Endothelial cell of umbilical vein (primary cell): Measurements from ENCODE around the gene SYNE3. TPM values are rescaled to one million over a fixed set of nuclear protein-coding genes. Genes with fewer than 3 reads are reported as not detected.

Source experiments
- BruUV-seq: library from RNA; stranded (reverse); fragments of 400-500 nt; replicated peaks from 2 replicates; lab custom pipeline; 2021; lab: Mats Ljungman, UMichigan
- CTCF ChIA-PET: fragments of 300-600, 350-600 bp; sonication (Branson Sonifier 250); formaldehyde crosslinking; loops from one replicate; lab custom pipeline; 2021; ENCODE audit warnings: antibody characterized with exemption, inconsistent platforms; lab: Charles Lee
- POLR2A ChIA-PET: fragments of 300-600, 350-600 bp; sonication (Branson Sonifier 250); formaldehyde crosslinking; loops from one replicate; lab custom pipeline; 2021; ENCODE audit warnings: antibody characterized with exemption, inconsistent platforms; lab: Charles Lee
- DNase-seq: peaks from one replicate; pipeline ENCODE4 v3.0.0-alpha.2; 2011; ENCODE audit warnings: low read depth, low spot score
- FAIRE-seq: peaks from 2 replicates; lab custom pipeline; 2011; peaks lifted over from hg19 to GRCh38; lab: Jason Lieb, UNC
- H2AFZ ChIP-seq: 2 replicates; pipeline ENCODE4 v1.6.0; 2012; ENCODE audit warnings: low read depth, low read length, control low read depth, inconsistent platforms
- H3K27ac ChIP-seq: 2 replicates; pipeline ENCODE4 v1.5.1; 2011; ENCODE audit warnings: low read depth, mild to moderate bottlenecking, control low read depth, low read length, moderate library complexity; ENCODE audit not compliant: insufficient read depth
- H3K27me3 ChIP-seq, 2 experiments: 2 replicates each; pipeline versions ENCODE4 v1.6.0 to v1.6.1; 2011; ENCODE audit warnings: low read length in 2 of 2, mixed read lengths in 1 of 2; ENCODE audit not compliant: control insufficient read depth in 2 of 2, insufficient read depth in 2 of 2
- H3K36me3 ChIP-seq, 2 experiments: 2 replicates in 1 of 2; 3 replicates in 1 of 2; pipeline ENCODE4 v1.5.1; 2011; ENCODE audit warnings: low read length in 2 of 2, mild to moderate bottlenecking in 1 of 2, moderate library complexity in 1 of 2; ENCODE audit not compliant: control insufficient read depth in 2 of 2, insufficient read depth in 2 of 2; ENCODE audit errors: extremely low read depth in 1 of 2
- H3K4me1 ChIP-seq: 3 replicates; pipeline ENCODE4 v1.5.1; 2011; ENCODE audit warnings: mild to moderate bottlenecking, low read length; ENCODE audit not compliant: control insufficient read depth, insufficient read depth; ENCODE audit errors: extremely low read depth
- H3K4me2 ChIP-seq: 2 replicates; pipeline ENCODE4 v1.6.1; 2011; ENCODE audit warnings: low read length, control low read depth, mixed read lengths; ENCODE audit not compliant: insufficient read depth
- H3K4me3 ChIP-seq, 3 experiments: fragments of 200-600 bp in 1 of 3; sonication (generic), shearing (Covaris generic) in 1 of 3; replicated peaks in 1 of 3; 2 replicates each; pipeline ENCODE4 v1.5.1; 2011 to 2016; ENCODE audit warnings: control low read depth in 3 of 3, low read length in 3 of 3, mild to moderate bottlenecking in 2 of 3, inconsistent platforms in 1 of 3, low read depth in 1 of 3, moderate library complexity in 1 of 3; ENCODE audit not compliant: insufficient read depth in 1 of 3
- H3K79me2 ChIP-seq: 2 replicates; pipeline ENCODE4 v1.6.0; 2012; ENCODE audit warnings: low read length, inconsistent platforms; ENCODE audit not compliant: control insufficient read depth, insufficient read depth
- H3K9ac ChIP-seq: replicated peaks from 2 replicates; pipeline ENCODE3; 2011; ENCODE audit warnings: low read length, control low read depth; ENCODE audit not compliant: insufficient read depth; ENCODE audit errors: extremely low read depth
- H3K9me1 ChIP-seq: replicated peaks from 3 replicates; pipeline ENCODE4 v1.6.0; 2011; ENCODE audit warnings: mild to moderate bottlenecking, low read length; ENCODE audit not compliant: control insufficient read depth, insufficient read depth; ENCODE audit errors: extremely low read depth
- H3K9me3 ChIP-seq: replicated peaks from 2 replicates; pipeline ENCODE4 v1.5.1; 2012; ENCODE audit warnings: low read length, inconsistent platforms; ENCODE audit not compliant: control insufficient read depth, insufficient read depth
- H4K20me1 ChIP-seq: replicated peaks from 2 replicates; pipeline ENCODE3; 2011; ENCODE audit warnings: mild to moderate bottlenecking, low read length; ENCODE audit not compliant: control insufficient read depth, insufficient read depth; ENCODE audit errors: extremely low read depth
- EZH2 ChIP-seq: IDR thresholded peaks from 2 replicates; pipeline ENCODE4 v1.6.1; 2012; ENCODE audit warnings: borderline replicate concordance, low read depth, mild to moderate bottlenecking, moderate library complexity, low read length, inconsistent platforms; ENCODE audit not compliant: severe bottlenecking
- FOS ChIP-seq: IDR thresholded peaks from 2 replicates; pipeline ENCODE4 v1.6.1; 2011; ENCODE audit warnings: mild to moderate bottlenecking, low read length, moderate library complexity, borderline replicate concordance; ENCODE audit not compliant: insufficient read depth
- GATA2 ChIP-seq: IDR thresholded peaks from 2 replicates; pipeline ENCODE4 v1.7.0; 2011; ENCODE audit warnings: low read depth, mild to moderate bottlenecking, moderate library complexity, mixed read lengths, low read length; ENCODE audit not compliant: insufficient read length, insufficient read depth
- MYC ChIP-seq: IDR thresholded peaks from one replicate; pipeline ENCODE4 v1.6.1; 2011; ENCODE audit warnings: mild to moderate bottlenecking, low read depth, low read length
- POLR2A ChIP-seq: IDR thresholded peaks from 2 replicates; pipeline ENCODE4 v1.6.1; 2012; ENCODE audit warnings: low read depth, mild to moderate bottlenecking, control low read depth, low read length
- dilution Hi-C: fragments of 300-500 bp; cut with MboI; formaldehyde crosslinking; loops from one replicate; pipeline ENCODE4 v1.15.0; 2019; ENCODE audit warnings: low sequenced_read_pairs; ENCODE audit not compliant: extremely low pct_ligation_motif_present
- intact Hi-C: fragments of 100-400 bp; cut with micrococcal nuclease; formaldehyde crosslinking; loops from one replicate; pipeline ENCODE4 v1.10.0; 2022
- polyA plus RNA-seq, 4 experiments: library from polyadenylated mRNA; depleted of rRNA in 3 of 4; stranded (reverse) in 3 of 4; unstranded in 1 of 4; fragments of >200 nt; gene quantifications; 2 replicates each; pipeline versions ENCODE4 v1.2.1 to v1.2.3, GENCODE V29; 2011 to 2012; ENCODE audit warnings: missing spikeins in 1 of 4
- total RNA-seq: library from RNA; stranded (reverse); gene quantifications from 2 replicates; pipeline ENCODE4 v1.2.3, GENCODE V29; 2021
- TF ChIP-seq, protein P1 (sequence below): IDR thresholded peaks from 2 replicates; pipeline ENCODE4 v1.6.1; 2011; ENCODE audit not compliant: insufficient read depth, insufficient read length

Gene SYNE3
- total and polyA plus RNA-seq, 2 donors (not counting 3 experiments of a cell fraction or from before 2014, with no cell fraction given): 3.0 to 18.8 TPM

DNA sequence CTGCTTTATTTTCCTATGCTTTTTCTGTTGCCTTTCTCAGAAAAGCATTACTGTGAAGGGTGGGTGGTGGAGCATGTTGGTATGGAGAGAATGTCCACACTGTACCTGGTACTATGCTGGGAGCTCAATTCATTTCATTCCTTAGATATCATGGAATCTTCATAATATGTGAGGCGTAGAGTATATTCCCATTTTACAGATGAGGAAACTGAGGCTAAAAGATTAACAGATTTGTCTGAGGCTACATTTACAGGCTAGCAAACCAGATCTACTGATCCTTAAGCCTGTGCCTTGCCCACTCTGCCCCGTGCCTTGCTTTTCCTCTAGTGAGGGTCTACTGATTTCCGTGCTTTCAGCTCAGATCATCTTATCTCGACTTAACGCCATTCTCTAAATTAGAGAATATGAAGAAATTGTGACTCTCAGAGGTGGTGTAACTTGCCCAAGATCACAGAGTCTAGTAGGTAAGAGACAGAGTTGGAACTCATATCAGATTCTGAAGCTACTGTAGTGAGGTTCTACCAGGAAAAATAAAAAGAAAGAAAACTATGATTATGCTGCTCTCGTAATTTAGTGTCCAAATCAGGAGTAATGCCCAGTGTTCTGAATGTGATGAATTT, 23.9 kb upstream of the SYNE3 start:
- no TSS peak for BruUV-seq
- TF ChIP-seq POLR2A (no peak), EZH2 (no peak), MYC (no peak)
- Histone ChIP-seq H3K4me1 (peaks cover 19% of the 10 kb centered on the region), H3K4me3 (no peak overlapping the region), H3K4me2 (no peak overlapping the region), H2AFZ (no peak overlapping the region), H3K36me3 (no peaks in the 10 kb centered on the region), H3K9me3 (no peaks in the 10 kb centered on the region), H3K27me3 (no peaks in the 10 kb centered on the region), H3K27ac (no peak overlapping the region), H3K9ac (no peak overlapping the region), H4K20me1 (no peaks in the 10 kb centered on the region), H3K79me2 (peaks cover 75% of the 10 kb centered on the region), H3K9me1 (no peaks in the 10 kb centered on the region)
- DNase-seq (no peak), FAIRE-seq (no peak)
- intact Hi-C loops (no loop called here), dilution Hi-C loops (no loop called here)
- POLR2A ChIA-PET: no interaction called here
- CTCF ChIA-PET: interaction anchor here (1.4 to 3.3 kb wide), 2 partner anchors 13 to 22 kb away, joined by 3 to 10 read pairs; no protein-coding TSS in a partner anchor

DNA sequence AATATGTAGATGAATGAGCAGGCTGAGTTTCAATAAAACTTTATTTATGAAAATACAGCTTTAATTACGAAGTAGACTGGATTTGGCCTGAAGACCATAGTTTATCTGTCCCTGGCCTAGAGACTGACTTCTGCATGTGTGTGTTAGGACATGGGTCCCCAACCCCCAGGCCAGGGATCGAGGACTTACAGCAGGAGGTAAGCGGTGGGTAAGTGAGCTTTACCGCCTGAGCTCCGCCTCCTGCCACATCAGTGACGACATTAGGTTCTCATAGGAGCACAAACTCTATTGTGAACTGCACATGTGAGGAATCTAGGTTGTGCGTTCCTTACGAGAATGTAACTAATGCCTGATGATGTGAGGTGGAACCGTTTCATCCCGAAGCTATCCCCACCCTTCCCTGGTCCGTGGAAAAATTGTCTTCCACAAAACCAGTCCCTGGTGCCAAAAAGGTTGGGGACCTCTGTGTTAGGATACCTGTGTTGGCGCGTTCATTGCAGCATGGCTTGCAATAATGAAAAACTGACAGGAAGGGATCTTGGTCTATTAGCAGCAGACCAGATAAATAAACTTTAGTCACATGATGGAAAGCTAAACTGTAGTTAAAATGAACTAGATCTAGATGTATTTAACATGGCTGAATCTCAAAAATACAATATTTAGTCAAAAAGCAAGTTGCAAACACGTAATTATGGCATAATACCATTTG, 22.5 kb upstream of the SYNE3 start:
- H2AFZ ChIP-seq: no peak overlapping the region
- no peak overlapping the region for H3K4me2 ChIP-seq
- TF ChIP-seq GATA2 (no peak), POLR2A (no peak), EZH2 (no peak), FOS (no peak)
- TF ChIP-seq, protein P1, sequence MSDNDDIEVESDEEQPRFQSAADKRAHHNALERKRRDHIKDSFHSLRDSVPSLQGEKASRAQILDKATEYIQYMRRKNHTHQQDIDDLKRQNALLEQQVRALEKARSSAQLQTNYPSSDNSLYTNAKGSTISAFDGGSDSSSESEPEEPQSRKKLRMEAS: no peak
- no TSS peak for BruUV-seq
- intact Hi-C loops: loop anchor here (10.0 kb wide), 2 partner anchors 274 to 966 kb away; partner anchors contain the start of gene PAPOLA
- no peak overlapping the region for H3K27ac ChIP-seq
- H3K4me3 ChIP-seq: no peak overlapping the region
- H3K36me3 ChIP-seq: no peaks in the 10 kb centered on the region
- no peaks in the 10 kb centered on the region for H3K27me3 ChIP-seq
- H3K9ac ChIP-seq: no peak overlapping the region
- no peaks in the 10 kb centered on the region for H3K9me1 ChIP-seq
- POLR2A ChIA-PET: no interaction called here
- no peaks in the 10 kb centered on the region for H3K9me3 ChIP-seq
- DNase-seq (no peak), FAIRE-seq (no peak)
- dilution Hi-C loops: no loop called here
- CTCF ChIA-PET: interaction anchor here (1.3 to 3.3 kb wide), 3 partner anchors 9 to 12 kb away, joined by 4 to 10 read pairs (median 7); no protein-coding TSS in a partner anchor
- peaks cover 79% of the 10 kb centered on the region for H3K79me2 ChIP-seq
- H4K20me1 ChIP-seq: no peaks in the 10 kb centered on the region
- H3K4me1 ChIP-seq: peaks cover 17% of the 10 kb centered on the region
